ENCODE data around the gene SNRNP70. TPM values are rescaled to one million over a fixed set of nuclear protein-coding genes. Genes with fewer than 3 reads are reported as not detected.

The SNRNP70 gene
- total and polyA plus RNA-seq, 2 of the 13 experiments (the other 11 are each of a cell fraction or from before 2014, with no cell fraction given), result 150 to 210 TPM

DNA sequence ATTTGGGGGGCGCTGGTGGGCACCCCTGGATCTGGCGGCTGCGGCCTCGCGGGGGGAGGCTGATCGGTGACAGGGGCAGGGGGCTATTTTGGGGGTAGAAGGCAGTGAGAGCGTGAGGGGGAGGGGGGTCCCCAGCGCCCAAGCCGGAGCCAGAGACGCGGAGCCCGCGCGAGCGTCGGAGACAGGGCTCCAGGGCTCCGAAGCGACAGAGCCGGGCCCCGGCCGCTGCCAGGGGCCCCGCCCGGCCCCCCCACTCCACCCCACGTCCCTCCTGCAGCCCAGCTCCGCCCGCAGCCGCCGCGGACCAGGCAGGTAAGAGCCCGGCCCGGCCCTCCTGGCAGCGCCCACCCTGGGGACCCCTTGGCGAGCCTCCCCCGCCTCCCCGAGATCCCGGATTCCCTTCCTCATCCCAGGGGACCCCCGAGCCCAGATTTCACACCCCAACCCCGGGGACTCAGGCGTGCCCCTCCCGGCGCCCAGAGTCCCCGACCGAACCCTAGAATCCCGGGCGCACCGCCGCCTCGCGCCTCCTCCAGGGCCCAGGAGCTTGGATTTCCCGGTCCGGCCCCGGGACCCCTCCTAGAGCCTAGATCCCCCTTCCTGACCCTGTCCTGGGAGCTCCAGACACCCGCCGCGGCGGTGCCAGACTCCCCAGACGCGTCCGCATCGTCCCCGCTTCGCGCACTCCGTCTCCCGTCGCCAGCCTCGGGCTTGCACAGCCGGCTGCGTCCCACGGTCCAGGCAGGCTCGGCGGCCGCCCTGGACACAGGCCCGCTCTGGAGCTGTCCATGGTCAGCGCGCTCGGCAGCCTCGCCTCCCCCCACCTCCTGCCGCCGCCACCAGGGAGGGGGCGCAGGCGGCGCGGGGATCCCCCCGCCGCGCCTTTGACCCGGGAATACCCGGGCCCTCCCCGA, 34.4 kb downstream of the SNRNP70 start, which contains the start of gene PPFIA3 (continued):
- TF ChIP-seq HNF4G (IDR thresholded peaks at IDR 0.05; ENCODE audit: borderline replicate concordance, low read depth, low read length) (no peak), HNF4G (CRISPR knock-in tag; IDR thresholded peaks at IDR 0.05; ENCODE audit: borderline replicate concordance, low read depth) (no peak), TAF1 (CRISPR knock-in tag; IDR thresholded peaks at IDR 0.05) (peak; percentile 33; the same call in 1 of the 2 replicates), ZNF557 (CRISPR knock-in tag; IDR thresholded peaks at IDR 0.05) (peak; percentile 86; the same call in 1 of the 2 replicates), ZNF746 (CRISPR knock-in tag; IDR thresholded peaks at IDR 0.05) (no peak), ZNF256 (CRISPR knock-in tag; conservative IDR thresholded peaks at IDR 0.05) (no peak), ZNF672 (CRISPR knock-in tag; IDR thresholded peaks at IDR 0.05) (no peak), ESRRA (CRISPR knock-in tag; IDR thresholded peaks at IDR 0.05; ENCODE audit: low read depth) (no peak), TSC22D2 (CRISPR knock-in tag; IDR thresholded peaks at IDR 0.05; ENCODE audit: borderline replicate concordance) (peak; percentile 94; the same call in 1 of the 2 replicates), NRL (CRISPR knock-in tag; IDR thresholded peaks at IDR 0.05; ENCODE audit: borderline replicate concordance) (peak; percentile 62; the same call in 1 of the 2 replicates), ZZZ3 (CRISPR knock-in tag; IDR thresholded peaks at IDR 0.05; ENCODE audit: borderline replicate concordance) (no peak)
- TF ChIP-seq, protein P1, sequence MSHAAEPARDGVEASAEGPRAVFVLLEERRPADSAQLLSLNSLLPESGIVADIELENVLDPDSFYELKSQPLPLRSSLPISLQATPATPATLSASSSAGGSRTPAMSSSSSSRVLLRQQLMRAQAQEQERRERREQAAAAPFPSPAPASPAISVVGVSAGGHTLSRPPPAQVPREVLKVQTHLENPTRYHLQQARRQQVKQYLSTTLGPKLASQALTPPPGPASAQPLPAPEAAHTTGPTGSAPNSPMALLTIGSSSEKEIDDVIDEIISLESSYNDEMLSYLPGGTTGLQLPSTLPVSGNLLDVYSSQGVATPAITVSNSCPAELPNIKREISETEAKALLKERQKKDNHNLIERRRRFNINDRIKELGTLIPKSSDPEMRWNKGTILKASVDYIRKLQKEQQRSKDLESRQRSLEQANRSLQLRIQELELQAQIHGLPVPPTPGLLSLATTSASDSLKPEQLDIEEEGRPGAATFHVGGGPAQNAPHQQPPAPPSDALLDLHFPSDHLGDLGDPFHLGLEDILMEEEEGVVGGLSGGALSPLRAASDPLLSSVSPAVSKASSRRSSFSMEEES (CRISPR knock-in tag; IDR thresholded peaks at IDR 0.05), result peak; percentile 55; the same call in 1 of the 2 replicates
- TF ChIP-seq, protein P2, sequence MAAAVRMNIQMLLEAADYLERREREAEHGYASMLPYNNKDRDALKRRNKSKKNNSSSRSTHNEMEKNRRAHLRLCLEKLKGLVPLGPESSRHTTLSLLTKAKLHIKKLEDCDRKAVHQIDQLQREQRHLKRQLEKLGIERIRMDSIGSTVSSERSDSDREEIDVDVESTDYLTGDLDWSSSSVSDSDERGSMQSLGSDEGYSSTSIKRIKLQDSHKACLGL (CRISPR knock-in tag; IDR thresholded peaks at IDR 0.05), result peak; percentile 79; the same call in 1 of the 2 replicates
- TF ChIP-seq, protein P3, sequence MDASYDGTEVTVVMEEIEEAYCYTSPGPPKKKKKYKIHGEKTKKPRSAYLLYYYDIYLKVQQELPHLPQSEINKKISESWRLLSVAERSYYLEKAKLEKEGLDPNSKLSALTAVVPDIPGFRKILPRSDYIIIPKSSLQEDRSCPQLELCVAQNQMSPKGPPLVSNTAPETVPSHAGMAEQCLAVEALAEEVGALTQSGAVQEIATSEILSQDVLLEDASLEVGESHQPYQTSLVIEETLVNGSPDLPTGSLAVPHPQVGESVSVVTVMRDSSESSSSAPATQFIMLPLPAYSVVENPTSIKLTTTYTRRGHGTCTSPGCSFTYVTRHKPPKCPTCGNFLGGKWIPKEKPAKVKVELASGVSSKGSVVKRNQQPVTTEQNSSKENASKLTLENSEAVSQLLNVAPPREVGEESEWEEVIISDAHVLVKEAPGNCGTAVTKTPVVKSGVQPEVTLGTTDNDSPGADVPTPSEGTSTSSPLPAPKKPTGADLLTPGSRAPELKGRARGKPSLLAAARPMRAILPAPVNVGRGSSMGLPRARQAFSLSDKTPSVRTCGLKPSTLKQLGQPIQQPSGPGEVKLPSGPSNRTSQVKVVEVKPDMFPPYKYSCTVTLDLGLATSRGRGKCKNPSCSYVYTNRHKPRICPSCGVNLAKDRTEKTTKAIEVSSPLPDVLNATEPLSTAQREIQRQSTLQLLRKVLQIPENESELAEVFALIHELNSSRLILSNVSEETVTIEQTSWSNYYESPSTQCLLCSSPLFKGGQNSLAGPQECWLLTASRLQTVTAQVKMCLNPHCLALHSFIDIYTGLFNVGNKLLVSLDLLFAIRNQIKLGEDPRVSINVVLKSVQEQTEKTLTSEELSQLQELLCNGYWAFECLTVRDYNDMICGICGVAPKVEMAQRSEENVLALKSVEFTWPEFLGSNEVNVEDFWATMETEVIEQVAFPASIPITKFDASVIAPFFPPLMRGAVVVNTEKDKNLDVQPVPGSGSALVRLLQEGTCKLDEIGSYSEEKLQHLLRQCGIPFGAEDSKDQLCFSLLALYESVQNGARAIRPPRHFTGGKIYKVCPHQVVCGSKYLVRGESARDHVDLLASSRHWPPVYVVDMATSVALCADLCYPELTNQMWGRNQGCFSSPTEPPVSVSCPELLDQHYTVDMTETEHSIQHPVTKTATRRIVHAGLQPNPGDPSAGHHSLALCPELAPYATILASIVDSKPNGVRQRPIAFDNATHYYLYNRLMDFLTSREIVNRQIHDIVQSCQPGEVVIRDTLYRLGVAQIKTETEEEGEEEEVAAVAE (CRISPR knock-in tag; IDR thresholded peaks at IDR 0.05; ENCODE audit: borderline replicate concordance), result peak; percentile 80; the same call in 1 of the 2 replicates
- TF ChIP-seq, protein P4, sequence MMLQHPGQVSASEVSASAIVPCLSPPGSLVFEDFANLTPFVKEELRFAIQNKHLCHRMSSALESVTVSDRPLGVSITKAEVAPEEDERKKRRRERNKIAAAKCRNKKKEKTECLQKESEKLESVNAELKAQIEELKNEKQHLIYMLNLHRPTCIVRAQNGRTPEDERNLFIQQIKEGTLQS (CRISPR knock-in tag; IDR thresholded peaks at IDR 0.05), result 0 out of 2 replicates have a peak, but pooled peaks have one; percentile 33
- TF ChIP-seq, protein P5, sequence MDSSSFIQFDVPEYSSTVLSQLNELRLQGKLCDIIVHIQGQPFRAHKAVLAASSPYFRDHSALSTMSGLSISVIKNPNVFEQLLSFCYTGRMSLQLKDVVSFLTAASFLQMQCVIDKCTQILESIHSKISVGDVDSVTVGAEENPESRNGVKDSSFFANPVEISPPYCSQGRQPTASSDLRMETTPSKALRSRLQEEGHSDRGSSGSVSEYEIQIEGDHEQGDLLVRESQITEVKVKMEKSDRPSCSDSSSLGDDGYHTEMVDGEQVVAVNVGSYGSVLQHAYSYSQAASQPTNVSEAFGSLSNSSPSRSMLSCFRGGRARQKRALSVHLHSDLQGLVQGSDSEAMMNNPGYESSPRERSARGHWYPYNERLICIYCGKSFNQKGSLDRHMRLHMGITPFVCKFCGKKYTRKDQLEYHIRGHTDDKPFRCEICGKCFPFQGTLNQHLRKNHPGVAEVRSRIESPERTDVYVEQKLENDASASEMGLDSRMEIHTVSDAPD (CRISPR knock-in tag; IDR thresholded peaks at IDR 0.05), result no peak
- TF ChIP-seq, protein P6, sequence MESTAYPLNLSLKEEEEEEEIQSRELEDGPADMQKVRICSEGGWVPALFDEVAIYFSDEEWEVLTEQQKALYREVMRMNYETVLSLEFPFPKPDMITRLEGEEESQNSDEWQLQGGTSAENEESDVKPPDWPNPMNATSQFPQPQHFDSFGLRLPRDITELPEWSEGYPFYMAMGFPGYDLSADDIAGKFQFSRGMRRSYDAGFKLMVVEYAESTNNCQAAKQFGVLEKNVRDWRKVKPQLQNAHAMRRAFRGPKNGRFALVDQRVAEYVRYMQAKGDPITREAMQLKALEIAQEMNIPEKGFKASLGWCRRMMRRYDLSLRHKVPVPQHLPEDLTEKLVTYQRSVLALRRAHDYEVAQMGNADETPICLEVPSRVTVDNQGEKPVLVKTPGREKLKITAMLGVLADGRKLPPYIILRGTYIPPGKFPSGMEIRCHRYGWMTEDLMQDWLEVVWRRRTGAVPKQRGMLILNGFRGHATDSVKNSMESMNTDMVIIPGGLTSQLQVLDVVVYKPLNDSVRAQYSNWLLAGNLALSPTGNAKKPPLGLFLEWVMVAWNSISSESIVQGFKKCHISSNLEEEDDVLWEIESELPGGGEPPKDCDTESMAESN (CRISPR knock-in tag; conservative IDR thresholded peaks at IDR 0.05), result peak; percentile 73; the same call in 1 of the 2 replicates
